Activated CD8-positive, alpha-beta memory T cell treated with anti-CD3 and anti-CD28 coated beads, Interleukin-2, amount 50 U/mL, for 24 hours (primary cell): ENCODE data around the gene DLG4.
"Not testable (repeated sequence)": the region's sequence is repeated elsewhere in the genome, so short reads cannot be mapped to it uniquely, and the experiment has no call there.

Experiments used
- DNase-seq: peaks from one replicate; pipeline ENCODE4 v3.0.0-alpha.2; 2020; ENCODE audit errors: extremely low read depth

DLG4 gene

DNA sequence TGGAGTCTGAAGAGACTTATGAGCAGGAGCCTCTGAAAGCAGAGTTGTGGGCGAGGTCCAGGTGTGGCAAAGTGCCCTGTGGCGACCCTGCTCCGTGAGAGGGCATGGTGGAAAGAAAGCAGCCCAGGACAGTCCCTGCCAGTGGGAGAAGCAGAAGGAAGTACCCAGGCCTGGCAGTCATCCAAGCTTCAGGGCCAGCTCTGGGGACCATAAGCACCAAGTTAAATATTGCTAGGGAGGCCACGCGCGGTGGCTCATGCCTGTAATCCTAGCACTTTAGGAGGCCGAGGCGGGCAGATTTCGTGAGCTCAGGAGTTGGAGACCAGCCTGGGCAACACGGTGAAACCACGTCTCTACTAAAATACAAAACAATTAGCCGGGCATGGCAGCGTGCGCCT lies 35.5 kb downstream of the DLG4 start:
- DNase-seq: no peak

- no peak for DNase-seq
These were observed 36.1 kb downstream of the DLG4 start for GRCh38 chr17:7183433-7184090.

- not testable (repeated sequence) for DNase-seq
These were observed 37.5 kb downstream of the DLG4 start for GRCh38 chr17:7182101-7182500.

DNA sequence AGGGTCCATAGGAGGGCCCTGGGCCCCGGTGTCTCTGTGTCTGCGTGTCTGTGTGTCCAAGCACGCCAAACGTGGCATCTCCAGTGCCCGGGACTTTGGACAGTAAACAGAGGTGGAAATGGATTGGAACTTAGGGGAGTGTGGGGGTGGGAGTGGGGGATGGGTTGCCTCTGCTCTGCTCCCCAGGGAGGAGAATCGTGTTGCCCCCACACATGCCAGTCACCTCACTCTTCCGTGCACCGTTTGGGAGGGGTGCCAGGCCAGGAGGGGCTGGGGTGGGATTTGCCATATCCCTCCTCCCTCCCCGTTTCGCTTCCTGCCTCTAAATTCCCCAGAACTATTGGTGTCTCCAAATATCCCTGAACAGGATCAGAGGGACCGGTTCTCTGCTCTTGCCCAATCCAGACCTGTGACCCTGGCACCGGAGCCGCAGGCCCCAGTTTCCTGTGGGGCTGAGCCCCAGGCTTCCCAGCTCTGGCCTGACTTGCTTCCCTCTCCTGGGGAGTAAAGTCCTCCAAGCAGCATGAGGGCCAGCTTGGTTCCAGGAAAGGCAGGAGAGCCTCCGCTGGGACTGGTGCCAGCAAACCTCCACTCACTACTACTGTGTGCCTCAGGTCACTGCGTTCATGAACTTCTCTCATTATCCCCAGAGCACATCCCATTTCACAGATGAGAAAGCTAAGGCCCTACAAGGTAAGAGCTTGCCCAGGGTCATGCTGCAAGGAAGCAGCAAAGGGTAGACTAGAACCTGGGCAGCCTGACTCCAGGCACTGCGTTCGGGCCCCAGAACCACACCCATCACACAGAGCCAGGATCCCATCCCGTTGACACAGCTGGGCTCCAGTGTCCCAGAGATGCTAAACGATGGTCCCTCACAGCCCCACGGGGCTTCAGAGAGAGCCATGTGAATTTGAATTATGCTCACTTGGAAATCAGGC lies 40.0 kb downstream of the DLG4 start, which contains the start of gene ASGR1:
TSS of gene ASGR1 (minus strand) at position 54 of the 938 bp plus-strand sequence. CDS start 807 bp downstream, outside the sequence.
- DNase-seq: no peak

- DNase-seq: no peak
These were observed 40.7 kb downstream of the DLG4 start for GRCh38 chr17:7178973-7179316.

GRCh38 chr17:7177954-7178477 lies 41.6 kb downstream of the DLG4 start:
- DNase-seq: no peak

- DNase-seq: peak; percentile 19
These were observed 42.3 kb downstream of the DLG4 start for GRCh38 chr17:7177191-7177953.

DNA sequence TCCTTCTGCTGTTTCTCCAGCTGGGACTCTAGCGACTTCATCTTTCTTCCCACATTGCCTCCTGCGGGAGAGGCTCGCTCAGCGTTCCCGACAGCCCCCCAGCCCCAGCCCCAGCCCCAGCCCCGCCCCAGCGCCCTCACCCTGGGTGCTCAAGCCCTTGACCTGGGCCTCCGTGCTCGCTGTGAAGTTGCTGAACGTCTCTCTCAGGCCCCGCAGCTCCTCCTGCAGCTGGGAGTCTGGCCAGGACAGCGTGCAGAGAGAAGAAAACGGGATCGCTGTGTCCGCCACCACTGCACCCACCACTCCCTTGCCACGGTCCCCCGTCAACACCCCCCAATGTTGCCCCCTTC lies 42.8 kb downstream of the DLG4 start:
- no peak for DNase-seq

GRCh38 chr17:7176107-7176840 lies 43.4 kb downstream of the DLG4 start:
- DNase-seq: no peak

GRCh38 chr17:7175330-7175733 lies 44.3 kb downstream of the DLG4 start:
- DNase-seq: no peak

- DNase-seq: no peak
These were observed 44.9 kb downstream of the DLG4 start for GRCh38 chr17:7174603-7175326.

DNA sequence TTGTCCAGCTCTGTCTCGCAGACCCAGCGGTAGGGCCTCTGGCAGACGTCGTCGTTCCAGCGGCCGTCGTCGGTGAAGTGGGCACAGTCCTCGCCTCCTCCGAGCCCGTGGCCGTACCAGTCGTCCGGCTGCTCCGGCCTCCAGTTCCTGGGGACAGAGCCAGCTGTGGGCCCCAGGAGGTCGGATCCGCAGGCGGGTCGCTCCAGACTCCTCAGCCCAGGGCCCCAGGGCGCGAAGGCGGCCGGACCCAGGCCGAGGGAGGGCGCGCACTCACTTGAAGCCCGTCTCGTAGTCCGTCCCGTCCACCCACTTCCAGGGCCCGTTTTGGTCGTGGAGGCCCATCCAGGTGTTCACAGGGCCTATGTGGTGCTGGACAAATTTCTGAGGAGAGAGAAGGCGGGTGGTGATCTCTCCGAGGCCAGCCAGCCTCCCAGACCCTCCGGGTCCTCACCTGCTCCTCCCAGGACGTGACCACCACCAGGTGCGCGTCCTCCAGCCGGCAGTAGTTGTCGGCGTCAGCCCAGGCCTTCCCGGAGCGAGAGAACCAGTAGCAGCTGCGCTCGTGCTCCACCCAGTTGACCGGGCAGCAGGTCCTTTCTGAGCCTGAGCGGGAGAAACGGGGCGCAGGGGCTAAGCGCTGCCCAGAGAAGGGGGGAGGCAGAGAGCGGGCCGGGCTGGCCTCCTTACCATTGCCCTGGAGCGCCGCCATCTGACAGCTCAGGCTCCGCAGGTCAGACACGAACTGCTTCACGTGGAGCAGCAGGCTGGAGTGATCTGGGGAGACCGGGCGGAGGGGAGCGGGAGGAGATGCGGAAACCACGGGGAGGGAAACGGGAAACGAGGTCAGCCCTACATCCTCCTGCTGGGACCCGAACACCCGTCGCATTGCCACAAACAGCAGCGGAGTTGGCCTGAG lies 45.7 kb downstream of the DLG4 start:
- DNase-seq: no peak

GRCh38 chr17:7172522-7173191 lies 47.0 kb downstream of the DLG4 start:
- DNase-seq: not testable (repeated sequence)

GRCh38 chr17:7169565-7169908 lies 50.1 kb downstream of the DLG4 start:
- not testable (repeated sequence) for DNase-seq

GRCh38 chr17:7168841-7169564 lies 50.6 kb downstream of the DLG4 start:
- DNase-seq: not testable (repeated sequence)

DNA sequence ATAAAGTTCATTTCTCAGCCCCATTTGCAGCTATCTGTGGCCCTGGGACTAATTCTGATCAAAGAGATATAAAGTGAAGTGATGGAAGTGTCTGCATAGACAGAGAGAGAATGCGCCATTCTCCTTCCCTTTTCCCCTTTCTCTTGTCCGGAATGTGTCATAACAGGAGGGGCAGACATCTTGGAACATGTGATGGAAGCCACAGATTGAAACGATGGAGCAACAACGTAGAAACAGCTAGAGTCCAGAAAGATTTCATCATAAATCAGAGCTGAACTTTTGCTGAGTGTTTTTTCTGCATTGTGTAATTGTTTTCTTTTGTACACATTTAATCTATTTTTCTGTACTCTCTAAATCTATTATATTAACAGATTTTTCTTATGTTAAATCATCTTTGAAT lies 51.8 kb downstream of the DLG4 start:
- no peak for DNase-seq

GRCh38 chr17:7166873-7167272 lies 52.8 kb downstream of the DLG4 start:
- DNase-seq: no peak

DNA sequence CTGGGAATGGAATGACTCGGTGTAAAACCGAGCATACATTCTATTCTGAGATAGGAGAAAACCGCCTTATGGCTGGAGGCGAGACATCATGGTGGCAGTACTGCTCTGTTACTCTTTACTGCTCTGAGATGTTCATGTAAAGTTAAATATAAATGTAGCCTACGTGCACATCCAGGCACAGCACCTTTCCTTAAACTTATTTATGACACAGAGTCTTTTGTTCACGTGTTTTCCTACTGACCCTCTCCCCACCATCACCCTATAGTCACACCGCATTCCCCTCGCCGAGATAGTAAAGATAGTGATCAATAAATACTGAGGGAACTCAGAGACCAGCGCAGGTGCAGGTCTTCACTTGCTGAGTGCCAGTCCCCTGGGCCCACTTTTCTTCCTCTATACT lies 60.1 kb downstream of the DLG4 start:
- DNase-seq: not testable (repeated sequence)
